NCI-H2171 (cell line): Measurements from ENCODE around the gene LYST.

ENCODE experiments used
- DNase-seq: peaks from one replicate; lab custom pipeline; 2025; lab: John Stamatoyannopoulos, UW

Gene LYST

DNA sequence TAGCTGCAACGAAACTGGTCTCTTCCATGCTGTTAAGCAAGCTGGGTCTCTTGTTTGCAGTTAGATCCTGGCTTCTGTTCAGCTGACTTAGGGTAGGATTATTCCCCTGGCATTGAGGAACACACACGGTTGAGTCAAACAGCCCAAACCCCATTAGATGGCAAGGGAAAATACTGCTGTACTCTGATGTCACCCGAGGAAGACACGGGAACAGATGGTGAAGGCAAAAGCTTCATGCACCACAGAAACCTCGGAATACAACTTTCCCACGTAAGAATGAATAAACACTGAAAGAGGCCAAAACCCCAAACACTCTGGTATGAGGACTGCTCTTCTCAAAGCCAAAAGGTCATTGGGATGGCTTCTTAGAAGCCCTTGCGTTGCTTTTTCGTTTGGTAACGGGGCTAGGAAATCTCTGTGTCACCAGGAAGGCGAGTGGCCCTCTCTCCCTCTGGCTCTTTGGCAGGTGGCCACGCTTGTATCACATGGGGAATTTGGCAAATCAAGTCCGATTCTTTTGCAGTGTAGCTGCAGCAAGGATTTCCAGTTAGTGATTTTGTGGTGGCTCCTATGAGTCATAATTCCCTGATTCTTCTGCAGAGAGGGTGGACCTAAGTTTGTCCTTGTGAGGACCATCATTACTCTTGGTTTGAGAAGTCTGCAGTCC is 16.7 kb upstream of the LYST start:
- DNase-seq: peak; percentile 71

DNA sequence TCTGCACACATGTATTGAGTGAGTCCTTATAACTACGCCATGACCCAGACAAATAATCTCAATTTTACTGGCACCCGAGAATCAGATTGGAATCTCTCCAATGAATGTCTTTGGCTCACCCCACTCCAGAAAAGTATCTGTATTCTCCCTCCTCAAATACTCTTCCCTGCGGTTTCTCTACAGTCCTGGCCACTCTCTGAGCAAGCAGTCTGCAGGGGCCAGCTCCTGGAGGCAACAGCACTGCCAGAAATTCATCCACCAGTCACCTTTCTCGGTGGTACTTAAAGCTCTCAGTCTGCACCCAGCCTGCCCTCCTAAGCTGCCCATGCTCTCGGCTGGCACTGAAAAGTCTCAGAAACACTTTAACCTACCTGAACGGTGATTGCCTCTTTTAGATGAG is 16.1 kb upstream of the LYST start:
- DNase-seq: no peak

DNA sequence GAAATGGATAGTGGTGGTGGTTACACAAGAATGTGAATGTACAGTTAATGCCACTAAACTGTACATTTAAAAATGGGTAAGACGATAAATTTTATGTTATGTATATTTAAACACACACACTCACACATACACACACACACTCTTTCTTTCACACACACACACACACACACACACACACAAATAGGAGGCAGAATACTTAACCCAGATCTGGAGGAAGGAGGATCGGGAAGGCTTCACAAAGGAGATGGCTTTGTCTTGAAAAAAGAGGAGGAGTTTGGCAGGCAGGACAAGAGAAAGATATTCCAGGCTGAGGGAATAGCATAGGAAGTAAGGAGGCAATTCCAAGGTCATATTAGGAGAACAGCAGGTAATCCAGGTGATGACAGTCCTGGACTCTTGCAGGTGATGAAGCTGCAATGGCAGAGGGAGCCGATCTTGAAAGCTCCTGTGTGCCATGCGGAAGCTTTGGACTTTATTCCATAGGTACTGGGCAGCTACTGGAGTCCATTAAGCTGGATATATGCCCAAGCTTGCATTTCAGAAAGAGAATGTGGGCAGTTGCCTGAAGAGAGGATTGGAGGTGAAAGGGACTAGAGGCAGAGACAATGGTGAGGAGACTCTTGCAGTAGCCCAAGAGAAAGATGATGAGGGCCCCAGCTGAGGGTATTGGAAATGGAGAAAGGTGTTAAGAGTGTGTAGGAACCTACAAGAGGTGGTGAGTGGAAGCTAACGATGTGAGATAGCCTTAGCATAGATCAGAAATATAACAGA is 15.4 kb upstream of the LYST start:
- no peak for DNase-seq

DNA sequence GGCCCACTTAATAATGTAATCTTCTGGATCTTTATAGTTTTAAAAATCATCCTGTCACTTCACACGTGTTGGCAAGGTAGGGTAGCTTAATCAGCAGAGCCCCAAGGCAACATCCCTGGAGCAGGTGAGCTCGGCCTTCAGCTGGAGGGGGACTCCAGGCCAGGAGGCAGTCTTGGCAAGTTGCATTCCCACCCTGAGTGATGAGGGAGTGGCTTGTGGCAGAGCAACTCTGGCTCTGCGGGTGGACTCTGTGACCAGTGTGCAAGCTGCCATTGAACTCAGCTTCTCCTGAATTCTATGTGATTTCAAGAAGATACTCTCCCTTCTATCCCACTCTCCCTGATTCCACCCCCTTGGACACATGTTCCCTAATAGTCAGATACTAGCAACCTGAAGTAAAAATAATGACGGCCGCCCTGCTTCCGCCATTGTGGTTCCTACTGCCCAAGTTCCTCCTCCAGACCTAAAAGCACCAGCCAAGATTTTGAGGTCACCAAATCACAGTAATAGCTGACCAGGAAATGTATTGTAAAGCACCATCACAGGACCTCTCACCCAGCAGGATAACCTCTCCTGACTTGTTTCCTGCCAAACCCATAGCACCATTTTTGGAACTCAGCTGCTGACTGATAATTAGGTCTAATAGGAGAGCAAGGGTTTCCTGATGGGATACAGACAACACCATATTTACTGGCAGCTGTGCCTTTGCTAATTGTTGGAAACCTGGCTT is 11.5 kb upstream of the LYST start:
- DNase-seq: peak; percentile 37

DNA sequence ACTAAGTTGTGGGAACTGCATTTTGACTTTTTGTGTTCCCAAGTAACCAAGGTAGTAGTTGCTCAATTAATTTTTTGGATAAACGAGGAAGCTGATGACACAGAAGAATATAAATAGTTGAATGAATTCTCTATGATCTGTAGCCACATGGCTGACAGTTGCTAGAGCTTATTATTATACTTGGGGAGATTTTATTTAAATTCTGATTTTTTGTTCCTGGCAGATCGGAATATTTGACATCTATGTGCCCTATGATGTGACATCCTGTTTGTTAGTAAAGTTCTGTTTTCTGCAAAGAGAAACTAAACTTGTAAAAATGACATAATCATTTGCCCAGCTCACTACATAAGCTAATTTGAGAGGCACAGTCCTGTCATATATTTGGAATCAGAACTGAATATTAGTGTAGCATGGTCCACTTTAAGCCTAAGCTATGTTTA is 9.7 kb upstream of the LYST start:
- no peak for DNase-seq

DNA sequence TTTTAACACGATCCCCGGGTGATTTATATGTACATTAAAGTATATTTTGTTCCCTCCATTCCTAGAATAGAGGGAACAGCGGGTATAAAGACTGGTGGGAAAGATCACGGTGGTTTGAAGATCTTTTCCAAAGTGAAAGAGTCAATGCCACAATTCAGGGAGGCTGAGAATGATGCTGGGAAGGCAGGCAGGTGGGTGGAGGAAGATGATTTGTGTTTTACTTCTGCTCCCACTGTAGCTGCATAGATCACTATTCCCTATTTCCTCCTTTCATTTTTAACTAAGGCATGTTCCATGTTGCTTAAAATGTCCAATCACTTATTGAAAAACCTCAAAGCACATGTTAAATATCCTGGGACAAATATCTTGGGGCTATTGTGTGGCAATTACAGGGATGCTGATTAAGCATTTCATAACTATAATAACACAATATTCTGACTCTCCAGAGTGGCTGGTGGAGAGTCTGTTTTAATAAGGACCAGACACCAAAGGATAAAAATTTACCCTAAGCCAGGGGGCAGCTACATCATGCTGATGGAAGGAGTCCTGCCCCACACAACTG is 8.4 kb upstream of the LYST start:
- DNase-seq: no peak

DNA sequence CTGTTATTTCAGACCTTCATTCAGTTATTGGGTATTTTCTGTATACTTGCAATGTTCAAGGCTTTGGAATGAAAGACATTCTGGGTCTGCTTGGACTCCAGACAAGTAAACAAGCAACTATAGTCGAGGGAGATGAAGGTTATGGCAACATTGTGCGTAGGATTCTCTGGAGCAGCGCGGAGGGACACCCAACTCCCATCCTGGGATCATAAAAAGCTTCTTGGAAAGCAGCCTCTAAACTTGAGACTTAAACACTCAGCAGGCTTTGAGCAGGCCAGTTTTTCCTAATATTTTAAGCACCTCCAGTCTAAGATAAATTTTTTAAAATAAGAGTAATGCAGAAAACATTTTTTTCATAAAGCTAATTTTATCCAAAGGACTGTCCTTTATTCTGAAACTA is 7.6 kb upstream of the LYST start:
- DNase-seq: no peak

DNA sequence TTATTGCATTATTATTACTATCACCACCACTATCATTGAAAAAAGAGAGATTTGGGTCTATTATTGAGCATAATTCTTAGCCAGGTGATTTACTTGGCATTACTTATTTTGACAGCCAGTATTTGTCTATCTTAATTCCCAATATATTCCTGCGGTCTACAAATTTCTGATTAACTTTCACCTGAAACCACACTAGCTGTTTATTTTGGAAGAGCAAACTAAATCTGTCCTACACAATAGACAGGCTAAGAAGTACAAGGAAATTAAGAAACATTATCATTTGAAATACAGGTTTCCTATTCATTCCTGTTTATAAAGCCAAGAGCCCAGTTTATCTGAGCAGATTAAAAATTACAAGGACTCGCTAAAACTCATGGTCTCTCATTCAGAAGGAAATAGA is 6.9 kb upstream of the LYST start:
- no peak for DNase-seq

DNA sequence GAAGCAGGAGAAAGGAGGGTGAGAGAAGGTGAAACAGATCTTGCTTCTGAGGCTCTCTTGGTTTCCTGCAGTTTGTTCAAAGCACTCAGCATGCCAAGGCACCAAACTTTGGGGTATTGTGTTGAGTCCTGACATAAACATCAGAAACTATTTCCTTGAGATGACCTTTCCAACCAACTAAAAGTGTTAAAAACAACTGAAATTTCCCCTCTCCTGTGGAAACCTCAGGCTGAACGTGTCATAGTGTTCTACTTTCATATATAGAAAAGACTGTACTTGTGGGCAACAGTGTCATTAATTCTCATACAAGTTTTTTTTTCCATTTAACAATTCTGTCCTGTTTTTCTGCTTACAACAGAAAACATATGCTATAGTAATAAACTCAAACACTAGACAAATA is 6.3 kb upstream of the LYST start:
- no peak for DNase-seq

DNA sequence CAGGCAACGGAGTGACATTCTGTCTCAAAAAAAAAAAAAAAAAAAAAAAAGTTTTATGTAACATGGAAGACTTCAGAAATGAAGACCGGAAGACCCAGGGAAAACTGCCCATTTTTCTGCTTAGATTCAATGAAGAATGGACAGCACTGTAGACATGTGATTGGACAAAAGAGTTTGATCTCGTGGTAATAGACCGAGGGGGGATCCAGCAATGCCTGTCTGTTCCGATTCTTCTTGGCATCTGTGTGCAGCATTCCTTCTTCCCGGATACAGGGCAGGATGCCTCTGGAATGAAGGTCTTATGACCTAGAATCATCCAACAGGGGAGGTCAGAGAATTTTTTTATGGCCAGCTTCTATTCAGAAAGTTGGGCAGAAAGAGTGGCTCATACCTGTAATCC is 5.6 kb upstream of the LYST start:
- no peak for DNase-seq

DNA sequence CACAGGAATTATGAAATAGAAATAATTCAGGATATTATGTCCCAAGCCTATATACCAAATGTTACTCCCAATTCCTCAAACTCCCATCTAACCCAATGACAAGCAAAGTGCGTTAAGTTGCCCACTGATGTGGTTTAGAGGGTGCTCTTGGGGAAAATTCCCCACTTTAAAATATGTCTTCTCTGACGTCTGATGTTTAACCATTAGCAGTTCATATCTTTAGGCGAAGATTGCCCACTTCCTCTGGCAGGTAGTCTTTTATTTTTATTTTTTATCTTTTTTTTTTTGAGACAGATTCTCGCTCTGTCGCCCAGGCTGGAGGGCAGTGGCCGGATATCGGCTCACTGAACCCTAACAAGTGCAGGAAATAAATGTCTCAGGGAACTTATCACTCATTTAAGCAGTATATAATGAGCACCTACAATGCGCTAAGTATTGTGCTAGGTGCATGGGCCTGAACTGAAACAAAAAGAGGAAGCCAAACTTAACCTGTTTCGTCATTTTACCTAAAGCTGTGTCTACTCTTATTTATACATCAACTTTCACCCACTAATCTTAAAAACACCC is 1.3 kb upstream of the LYST start:
- no peak for DNase-seq

DNA sequence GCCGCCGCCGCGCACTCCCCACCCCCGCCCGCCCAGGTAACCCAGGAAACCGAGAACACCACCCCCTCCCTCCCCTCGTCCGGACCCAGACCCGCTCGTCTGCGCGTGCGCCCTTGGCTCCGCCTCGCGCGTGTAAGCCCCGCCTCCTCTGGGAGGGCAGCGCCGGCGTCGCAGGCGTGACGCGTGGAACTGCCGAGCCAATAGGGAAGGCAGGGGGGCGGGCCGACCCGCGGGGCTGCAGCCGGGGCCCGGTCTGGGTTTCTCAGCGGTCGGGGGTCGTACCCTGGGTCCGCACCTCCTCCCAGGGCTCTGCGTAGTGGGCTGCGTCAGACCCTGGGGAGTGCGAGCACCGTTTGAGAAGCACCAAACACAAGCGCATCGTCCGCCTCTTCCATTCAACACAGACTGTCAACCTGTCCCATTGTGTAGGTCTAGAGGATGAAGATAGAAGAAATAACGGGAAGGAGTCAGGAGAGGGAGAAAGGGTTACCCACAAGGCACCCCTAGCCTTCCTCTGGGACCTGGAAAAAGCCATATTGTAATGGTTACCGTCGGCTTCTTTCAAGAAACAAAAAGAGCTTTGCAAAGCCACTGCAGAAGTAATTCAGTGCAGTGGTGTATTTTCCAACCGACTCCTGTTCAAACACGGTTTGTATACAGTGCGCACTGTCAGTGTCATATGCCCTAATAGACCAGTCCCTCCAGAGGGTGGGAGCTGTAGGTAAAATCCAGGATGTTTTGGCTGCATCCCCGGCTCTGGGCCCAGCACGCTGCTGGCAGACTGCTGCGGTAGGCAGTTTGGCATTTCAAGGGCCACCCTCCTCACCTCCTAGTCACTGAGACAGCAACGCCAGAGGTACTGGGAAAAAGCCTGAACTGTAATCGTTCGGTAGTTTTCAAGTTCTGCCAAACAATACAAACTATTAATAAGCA is 473 bp upstream of the LYST start:
- peak; percentile 95 for DNase-seq

DNA sequence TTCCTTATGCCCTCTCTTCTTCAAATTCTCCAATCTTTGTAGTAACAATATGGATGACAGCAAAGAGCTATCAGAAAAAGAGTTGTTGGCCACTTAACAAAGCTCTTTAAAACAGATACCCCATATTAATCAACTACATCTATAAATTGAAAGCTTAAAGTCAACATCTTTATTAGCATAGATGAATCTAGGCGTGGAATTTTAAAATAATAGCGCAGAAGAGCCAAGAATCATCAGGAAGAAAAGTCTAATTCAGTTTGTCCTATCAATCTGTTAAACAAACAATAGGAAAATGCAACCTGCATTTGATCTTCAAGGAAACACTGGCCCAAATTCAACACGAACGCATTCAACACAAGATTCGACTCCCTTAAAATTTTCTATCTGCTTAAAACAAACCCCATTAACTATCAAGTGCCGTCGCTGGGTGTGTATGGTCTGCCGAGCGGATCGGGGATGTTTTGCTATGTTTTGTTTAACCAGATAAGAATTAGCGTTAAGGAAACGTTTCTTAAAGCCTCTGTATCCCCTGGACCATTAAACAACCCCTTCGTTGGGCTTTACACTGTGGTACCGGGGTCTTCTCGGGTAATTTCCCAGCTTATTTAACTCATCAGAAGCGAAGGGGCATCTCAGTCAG is 1.0 kb downstream of the LYST start:
- no peak for DNase-seq

DNA sequence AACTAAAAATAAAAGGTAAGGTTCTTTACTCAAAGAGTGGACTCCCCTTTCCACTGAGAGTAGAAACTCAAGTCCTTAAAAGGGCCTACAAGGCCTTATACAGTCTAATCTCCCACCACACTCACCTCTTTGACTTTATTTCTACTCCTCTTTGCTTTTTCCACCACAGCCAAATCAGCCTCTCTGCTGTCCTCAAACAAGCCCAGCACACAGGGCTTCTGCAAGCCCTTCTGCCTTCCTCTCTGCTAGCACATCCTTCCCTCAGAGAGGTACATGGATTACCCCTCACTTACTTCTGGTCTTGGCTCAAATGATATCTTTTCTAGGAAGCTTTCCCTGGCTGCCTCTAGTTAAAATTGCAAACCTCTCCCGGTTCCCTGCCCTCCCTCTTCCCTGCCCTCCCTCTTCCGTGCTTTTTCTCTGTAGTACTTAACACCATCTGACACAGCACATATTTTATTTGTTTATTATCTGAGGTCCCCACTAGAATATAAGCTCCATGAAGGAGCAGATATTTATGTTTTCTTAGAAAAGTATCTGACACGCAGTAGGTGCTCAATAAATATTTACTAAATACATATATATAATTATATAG is 1.7 kb downstream of the LYST start:
- DNase-seq: no peak

DNA sequence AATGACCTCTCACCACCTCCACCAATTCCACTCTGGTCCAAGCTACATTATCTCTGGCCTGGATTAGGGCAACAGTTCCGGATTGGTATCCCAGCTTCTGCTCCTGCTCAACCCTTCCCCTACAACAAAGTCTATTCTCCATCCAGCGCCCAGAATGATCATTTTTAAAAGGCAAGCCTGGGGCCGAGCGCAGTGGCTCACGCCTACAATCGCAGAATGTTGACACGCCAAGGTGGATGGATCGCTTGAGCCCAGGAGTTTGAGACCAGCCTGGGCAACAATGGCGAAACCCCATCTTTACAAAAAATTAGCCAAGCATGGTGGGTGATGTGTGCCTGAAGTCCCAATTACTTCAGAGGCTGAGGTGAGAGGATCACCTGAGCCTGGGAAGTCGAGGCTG is 2.2 kb downstream of the LYST start:
- no peak for DNase-seq

DNA sequence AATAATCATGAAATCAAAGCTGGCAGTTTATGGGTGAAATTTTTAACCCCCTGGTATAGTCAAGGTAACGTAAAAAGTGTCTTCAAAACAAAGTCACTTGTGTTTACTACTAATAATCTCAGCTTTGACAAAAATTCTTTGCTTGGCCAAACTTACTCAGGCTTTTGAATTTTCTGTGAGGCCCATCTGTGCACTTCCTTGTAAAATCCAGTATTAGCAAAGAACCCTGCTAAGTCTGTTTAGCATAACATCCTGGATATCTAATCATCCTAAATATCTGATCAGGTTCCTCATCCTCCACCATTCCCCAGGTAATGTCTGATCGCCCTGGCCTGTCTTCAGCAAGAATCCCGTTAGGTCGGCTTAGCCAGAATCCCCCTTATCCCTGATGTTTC is 3.0 kb downstream of the LYST start:
- DNase-seq: no peak

DNA sequence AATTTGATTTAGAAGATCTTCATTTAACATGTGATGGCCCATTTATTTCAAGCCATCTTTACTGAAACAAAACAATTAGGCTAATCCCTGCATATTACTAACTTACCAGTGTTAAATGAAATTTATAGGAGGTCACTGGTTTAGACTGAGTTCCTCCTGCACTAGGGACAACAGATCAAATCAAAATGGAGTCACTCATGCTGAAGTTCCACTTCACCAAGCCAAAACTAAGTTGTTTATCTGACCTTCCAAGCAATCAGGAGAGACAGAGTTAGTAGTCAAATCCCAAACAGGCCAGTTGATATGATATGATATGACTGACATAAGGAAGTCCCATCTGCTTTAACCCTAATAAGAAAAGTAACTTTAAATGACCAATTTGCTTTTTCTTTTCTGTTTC is 4.8 kb downstream of the LYST start:
- DNase-seq: no peak

DNA sequence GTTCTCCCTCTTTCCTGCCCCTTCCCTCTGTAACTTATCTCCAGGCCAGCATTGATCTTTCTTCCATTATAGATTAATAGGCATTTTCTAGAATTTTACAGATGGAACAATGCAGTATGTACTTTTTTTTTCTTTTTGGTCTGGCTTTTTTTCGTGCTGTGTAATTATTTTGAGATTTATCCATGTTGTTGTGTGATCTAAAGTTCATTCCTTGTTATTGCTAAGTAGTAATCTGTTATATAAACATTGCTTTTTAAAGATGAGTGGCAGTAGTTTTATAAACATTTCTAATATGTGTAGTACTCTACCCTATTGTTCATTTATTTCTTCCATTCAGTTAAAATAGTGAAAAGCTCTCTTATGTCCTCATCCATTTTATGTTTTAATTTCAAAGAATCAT is 5.9 kb downstream of the LYST start:
- DNase-seq: no peak

DNA sequence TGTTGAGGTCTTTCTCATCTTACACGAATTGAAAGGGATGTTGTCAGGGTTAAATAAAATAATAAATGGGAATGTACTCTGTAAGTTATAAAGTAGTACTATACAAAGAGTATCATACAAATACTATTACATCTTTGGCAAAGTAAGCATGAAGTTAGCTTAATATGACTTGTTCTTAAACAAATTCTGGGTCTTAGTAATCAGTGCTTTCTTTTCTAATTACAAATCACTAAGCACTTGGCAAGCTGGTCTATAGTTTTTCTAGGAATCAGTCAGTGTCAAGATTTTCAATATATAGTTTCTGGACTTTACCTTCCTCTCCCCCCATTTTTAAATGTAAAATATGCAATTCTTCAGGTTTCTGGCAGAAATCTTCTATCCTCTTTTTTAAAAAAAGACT is 6.9 kb downstream of the LYST start:
- DNase-seq: no peak

DNA sequence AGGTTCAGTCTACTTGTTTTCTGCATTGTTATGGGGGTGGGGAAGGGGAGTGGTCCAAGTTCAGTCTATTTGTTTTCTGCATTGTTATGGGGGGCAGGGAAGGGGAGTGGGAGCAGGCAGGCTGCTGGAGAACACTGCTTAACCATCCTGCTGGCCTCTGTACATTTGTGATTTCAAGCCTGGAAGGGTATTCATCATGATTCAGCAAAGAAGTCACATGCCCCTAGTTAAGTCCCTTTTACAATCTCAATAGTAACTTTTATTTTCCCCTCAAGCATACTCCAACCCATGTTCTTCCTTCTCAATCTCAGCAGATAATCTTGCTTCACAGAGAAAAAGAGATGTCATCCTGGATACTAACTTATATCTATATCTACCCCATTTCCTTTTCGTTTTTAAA is 7.9 kb downstream of the LYST start:
- DNase-seq: no peak

DNA sequence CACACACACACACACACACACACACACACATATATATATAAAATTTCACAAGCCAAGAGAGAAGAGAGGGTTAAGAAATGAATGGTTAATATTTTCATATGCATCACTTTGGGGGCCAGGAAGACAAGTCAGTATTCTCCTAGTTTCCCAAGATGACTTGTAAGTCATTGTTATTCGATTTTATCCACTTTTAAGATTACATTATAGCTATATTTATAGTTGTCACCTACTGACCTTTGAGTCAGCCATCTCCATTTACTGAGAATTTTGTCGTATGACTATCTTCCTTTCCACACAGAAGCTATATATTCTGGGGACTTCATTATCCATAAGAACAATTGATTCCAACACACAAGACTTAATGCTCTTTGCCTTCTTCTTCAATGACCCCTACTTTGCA is 8.9 kb downstream of the LYST start:
- DNase-seq: no peak
